ENCODE results near the gene KLRG1. TPM values are rescaled to one million over a fixed set of nuclear protein-coding genes. Genes with fewer than 3 reads are reported as not detected.

Gene KLRG1
- total and polyA plus RNA-seq, 8 donors = 0.38 to 1.4 (median 1.0) TPM

DNA sequence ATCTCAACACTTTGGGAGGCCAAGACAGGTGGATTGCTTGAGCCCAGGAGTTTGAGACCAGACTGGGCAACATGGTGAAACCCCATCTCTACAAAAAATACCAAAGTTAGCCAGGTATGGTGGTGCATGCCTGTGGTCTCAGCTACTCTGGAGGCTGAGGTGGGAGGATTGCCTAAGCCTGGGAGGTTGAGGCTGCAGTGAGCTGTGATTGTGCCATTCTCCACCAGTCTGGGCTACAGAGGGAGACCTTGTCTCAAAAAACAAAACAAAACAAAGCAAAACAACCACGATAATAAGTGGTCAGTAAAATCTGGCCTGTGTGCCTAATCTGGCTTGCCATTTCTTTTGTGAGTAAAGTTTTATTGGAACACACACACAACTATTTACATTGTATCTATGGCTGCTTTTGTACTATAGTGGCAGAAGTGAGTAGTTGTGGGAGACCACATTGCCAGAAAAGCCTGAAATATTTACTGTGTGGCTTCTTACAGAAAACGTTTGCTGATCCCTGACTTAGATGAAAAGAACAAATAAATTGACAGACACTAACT, 19.4 kb upstream of the KLRG1 start:
- no peak for ATAC-seq
- 34 to 58% methylated on average over 2 of the region's 2 CpGs for WGBS, 2 donors

DNA sequence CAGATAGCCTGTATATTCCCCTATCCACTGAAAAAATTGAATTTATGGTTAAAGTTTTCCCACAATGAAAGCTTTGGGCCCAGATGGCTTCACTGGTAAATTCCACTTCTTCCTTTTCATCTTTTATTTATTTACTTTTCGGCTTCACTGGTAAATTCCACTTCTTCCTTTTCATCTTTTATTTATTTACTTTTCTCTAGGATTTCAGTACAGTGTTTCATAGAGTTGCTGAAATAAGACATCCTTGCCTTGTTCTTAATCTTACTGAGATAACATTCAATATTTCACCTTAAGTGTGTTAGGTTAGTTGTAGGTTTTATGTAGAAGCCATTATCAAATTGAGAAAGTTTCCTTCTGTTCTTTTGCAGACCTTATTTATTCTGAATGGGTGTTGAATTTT, 18.9 kb upstream of the KLRG1 start:
- no peak for FAIRE-seq
- no peaks in the 10 kb centered on the region for H3K4me1 ChIP-seq
- no peaks in the 10 kb centered on the region for H3K36me3 ChIP-seq
- DNase-seq = no peak
- H3K9me3 ChIP-seq = no peaks in the 10 kb centered on the region
- no peak for ATAC-seq
- 60 to 71% methylated on average over 1 of the region's 1 CpG for WGBS, 2 donors
- no peak overlapping the region for H3K27ac ChIP-seq
- TF ChIP-seq, protein P1, sequence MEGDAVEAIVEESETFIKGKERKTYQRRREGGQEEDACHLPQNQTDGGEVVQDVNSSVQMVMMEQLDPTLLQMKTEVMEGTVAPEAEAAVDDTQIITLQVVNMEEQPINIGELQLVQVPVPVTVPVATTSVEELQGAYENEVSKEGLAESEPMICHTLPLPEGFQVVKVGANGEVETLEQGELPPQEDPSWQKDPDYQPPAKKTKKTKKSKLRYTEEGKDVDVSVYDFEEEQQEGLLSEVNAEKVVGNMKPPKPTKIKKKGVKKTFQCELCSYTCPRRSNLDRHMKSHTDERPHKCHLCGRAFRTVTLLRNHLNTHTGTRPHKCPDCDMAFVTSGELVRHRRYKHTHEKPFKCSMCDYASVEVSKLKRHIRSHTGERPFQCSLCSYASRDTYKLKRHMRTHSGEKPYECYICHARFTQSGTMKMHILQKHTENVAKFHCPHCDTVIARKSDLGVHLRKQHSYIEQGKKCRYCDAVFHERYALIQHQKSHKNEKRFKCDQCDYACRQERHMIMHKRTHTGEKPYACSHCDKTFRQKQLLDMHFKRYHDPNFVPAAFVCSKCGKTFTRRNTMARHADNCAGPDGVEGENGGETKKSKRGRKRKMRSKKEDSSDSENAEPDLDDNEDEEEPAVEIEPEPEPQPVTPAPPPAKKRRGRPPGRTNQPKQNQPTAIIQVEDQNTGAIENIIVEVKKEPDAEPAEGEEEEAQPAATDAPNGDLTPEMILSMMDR (IDR thresholded peaks at IDR 0.05) = no peak
- H3K4me3 ChIP-seq = no peak overlapping the region
- H3K27me3 ChIP-seq = no peaks in the 10 kb centered on the region
- intact Hi-C loops (cut with DNase I) = no loop called here

More for the DNA sequence above, 19.4 kb upstream of the KLRG1 start:
- no peaks in the 10 kb centered on the region for H3K36me3 ChIP-seq
- H3K27me3 ChIP-seq = no peaks in the 10 kb centered on the region
- TF ChIP-seq, protein P1 (IDR thresholded peaks at IDR 0.05) = no peak
- H3K9me3 ChIP-seq = no peaks in the 10 kb centered on the region
- FAIRE-seq = no peak
- no peaks in the 10 kb centered on the region for H3K4me1 ChIP-seq
- DNase-seq = no peak
- H3K27ac ChIP-seq = no peak overlapping the region
- intact Hi-C loops (cut with DNase I) = no loop called here
- no peak overlapping the region for H3K4me3 ChIP-seq

DNA sequence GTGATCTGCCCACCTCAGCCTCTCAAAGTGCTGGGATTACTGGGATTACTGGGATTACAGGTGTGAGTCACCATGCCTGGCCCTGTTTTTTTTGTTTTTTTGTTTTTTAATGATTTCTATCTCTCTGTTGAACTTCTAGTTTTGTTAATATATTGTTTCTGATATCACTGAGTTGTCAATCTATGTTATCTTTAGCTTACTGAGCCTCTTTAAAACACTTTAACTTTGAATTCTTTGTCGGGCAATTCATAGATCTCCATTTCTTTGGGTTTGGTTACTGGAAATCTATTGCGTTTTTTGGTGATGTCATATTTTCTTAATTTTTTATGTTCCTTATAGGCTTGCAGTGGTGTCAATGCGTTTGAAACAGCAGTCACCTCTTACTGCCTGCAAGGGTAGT, 9.2 kb upstream of the KLRG1 start:
- no peaks in the 10 kb centered on the region for H3K36me3 ChIP-seq
- H3K27me3 ChIP-seq = no peaks in the 10 kb centered on the region
- H3K27ac ChIP-seq = no peak overlapping the region
- ATAC-seq = no peak
- intact Hi-C loops (cut with DNase I) = no loop called here
- WGBS, 2 donors = 83 to 86% methylated on average over 3 of the region's 3 CpGs
- DNase-seq = no peak
- no peak for FAIRE-seq
- TF ChIP-seq, protein P1 (IDR thresholded peaks at IDR 0.05) = no peak
- no peak overlapping the region for H3K4me3 ChIP-seq
- H3K4me1 ChIP-seq = no peaks in the 10 kb centered on the region
- no peaks in the 10 kb centered on the region for H3K9me3 ChIP-seq

DNA sequence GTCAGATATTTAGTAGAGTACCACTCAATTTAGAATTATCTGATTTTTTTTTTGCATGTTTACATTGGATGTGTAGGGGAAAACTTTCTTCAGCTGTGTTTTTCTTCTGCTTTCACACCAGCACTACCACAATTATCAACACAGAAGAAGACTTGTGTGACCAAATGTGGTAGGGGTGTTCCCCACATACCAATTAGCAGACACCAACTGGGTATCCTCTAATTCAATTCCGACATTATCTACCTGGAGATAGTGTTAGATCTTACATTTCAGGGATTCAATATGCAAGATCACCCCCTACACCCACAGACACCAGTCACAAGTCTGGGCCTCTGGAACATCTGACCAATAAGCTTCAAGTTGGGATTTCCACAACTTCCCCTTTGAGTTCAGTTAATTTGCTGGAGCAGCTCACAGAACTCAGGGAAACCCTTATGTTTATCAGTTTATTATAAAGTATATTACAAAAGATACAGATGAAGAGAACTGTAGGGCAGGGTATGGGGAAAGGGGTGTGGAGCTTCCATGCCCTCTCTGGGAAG, 4.1 kb upstream of the KLRG1 start:
- WGBS, 2 donors = 84 to 91% methylated on average over 1 of the region's 1 CpG
- intact Hi-C loops (cut with DNase I) = no loop called here
- Histone ChIP-seq H3K4me3 (no peak overlapping the region), H3K27me3 (no peaks in the 10 kb centered on the region), H3K4me1 (no peaks in the 10 kb centered on the region), H3K9me3 (no peaks in the 10 kb centered on the region), H3K36me3 (no peaks in the 10 kb centered on the region), H3K27ac (no peak overlapping the region)
- ATAC-seq (no peak), DNase-seq (no peak), FAIRE-seq (no peak)
- TF ChIP-seq, protein P1 (IDR thresholded peaks at IDR 0.05) = no peak

DNA sequence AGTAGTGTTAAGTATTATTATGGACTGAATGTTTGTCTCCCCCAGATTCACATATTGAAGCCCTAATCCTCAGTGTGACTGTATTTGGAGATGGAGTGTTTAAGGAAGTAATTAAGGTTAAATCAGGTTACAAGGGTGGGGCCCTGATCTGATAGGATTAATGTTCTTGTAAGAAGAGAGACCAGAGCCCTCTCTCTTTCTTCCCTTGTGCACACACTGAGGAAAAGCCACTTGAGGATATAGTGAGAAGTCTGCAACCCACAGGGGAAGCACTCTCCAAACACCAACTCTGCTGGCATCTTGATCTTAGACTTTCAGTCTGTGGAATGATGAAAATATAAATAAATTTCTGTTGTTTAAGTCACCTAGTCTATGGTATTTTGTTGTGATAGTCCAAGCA, 2.2 kb upstream of the KLRG1 start:
- no peaks in the 10 kb centered on the region for H3K36me3 ChIP-seq
- TF ChIP-seq, protein P1 (IDR thresholded peaks at IDR 0.05) = no peak
- FAIRE-seq = no peak
- no peak overlapping the region for H3K27ac ChIP-seq
- no peak for DNase-seq
- no peak for ATAC-seq
- intact Hi-C loops (cut with DNase I) = no loop called here
- H3K4me3 ChIP-seq = no peak overlapping the region
- no peaks in the 10 kb centered on the region for H3K4me1 ChIP-seq
- H3K27me3 ChIP-seq = no peaks in the 10 kb centered on the region
- no peaks in the 10 kb centered on the region for H3K9me3 ChIP-seq
